GM18858 (cell line): ENCODE data around the gene AFAP1.

Experiments used
- ATAC-seq: cut with Tn5 transposase; IDR thresholded peaks from one replicate; pipeline ENCODE4 v1.9.1; 2021; ENCODE audit not compliant: unreplicated experiment

Gene AFAP1

DNA sequence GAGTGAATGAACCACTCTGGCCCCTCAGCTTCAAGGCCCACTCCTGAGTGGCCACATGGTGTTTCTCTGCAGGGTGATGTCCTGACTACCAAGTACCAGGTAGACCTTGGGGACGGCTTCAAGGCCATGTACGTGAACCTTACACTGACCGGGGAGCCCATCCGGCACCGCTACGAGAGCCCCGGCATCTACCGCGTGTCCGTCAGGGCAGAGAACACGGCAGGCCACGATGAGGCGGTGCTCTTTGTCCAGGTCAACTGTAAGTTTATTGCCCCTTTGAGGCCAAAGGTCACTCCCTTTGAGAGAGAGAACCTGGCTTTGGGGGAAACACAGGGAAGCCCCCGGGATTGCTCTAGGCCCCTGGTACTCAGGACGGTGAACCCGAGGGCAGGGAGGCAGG lies 216.0 kb downstream of the AFAP1 start:
- ATAC-seq, result no peak

DNA sequence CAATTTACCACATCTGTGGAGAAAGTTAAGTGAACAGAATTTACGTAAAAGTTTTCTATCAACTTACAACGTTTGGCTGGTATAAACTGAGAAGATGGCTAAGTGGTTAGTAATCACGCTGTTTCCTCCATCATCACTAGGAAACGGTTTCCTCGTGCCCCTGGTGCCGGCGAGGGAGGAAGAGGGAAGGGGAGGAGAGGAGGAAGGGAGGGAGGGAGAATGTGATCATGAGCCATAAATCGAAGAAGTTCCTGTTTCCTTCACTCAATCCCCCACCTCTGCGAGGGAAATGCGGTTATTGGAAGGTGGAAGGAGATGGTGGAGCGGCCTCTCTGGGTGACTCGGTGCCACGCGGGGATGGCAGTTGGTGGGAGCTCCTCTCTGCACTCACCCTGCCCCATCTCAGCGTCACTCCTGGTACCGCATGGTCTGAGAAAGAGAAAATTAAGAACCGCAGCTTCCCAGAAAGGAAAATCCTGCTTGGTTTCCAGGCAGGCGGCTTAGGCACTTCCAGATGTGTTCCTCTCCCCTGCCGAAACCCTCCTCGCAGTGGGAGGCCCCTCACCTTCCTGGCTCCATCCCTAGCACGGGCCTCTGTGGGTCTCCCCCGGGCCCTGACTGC lies 216.8 kb downstream of the AFAP1 start:
- ATAC-seq, result no peak

- no peak for ATAC-seq
These were observed 217.6 kb downstream of the AFAP1 start for GRCh38 chr4:7721984-7722551.

DNA sequence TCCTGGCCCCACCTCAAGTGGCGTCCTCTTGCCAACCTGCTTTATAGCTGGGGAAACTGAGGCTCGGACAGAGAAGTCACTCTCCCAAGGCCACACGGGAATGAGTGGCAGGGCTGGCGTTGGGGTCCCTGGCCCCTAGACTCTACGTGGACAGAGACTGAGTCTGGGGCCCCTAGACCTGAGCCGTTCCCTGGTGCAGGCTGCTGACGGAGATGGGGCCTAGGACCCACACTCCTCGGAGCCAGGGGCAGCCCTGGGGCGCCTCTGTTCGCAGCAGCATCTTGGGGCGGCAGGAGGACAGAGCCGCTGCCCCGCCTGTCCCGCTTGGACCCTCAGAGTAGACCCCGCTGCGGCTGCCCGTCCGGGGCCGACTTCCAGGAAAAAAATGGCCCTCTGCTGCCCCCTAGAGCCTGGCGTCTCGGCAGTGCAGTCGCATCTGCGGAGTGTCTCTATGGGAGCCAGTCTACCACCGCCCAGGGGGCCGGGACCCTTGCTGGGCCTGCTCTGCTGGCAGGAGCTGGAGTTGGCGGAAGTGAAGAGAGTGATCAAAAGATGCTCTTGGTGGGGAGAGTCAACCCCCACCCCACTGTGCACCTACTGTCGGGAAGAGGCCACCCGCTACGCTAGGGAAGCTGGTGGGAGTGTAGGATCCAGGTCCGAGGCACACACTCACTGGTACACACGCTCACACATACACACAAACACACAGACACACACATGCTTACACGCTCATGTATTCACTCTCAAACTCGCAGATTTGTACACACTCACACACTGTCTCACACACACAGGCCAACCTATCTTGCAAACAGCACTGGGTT lies 220.1 kb downstream of the AFAP1 start:
- ATAC-seq, result no peak

GRCh38 chr4:7717946-7718490 lies 221.6 kb downstream of the AFAP1 start:
- no peak for ATAC-seq

DNA sequence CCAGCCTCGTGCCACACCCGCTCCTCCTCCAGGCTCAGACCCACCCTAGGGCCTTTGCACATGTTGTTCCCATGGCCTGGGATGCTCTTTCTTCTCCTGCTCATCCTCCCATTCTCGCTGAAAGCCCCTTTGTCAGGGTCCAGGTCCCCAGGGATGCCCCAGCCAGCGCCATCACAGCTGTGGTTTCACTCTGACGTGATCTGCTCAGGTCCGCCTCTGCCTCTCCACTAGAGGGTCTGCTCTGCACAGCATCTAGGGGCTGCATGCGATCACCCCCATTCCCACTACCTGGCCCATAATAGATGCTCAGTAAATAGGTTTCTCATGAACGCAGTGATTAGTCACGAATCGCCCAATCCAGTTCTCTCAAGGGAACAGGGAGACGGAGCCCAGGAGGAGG lies 222.5 kb downstream of the AFAP1 start:
- ATAC-seq, result no peak

GRCh38 chr4:7716010-7716721 lies 223.5 kb downstream of the AFAP1 start:
- no peak for ATAC-seq

GRCh38 chr4:7715271-7716009 lies 224.2 kb downstream of the AFAP1 start:
- ATAC-seq, result no peak

DNA sequence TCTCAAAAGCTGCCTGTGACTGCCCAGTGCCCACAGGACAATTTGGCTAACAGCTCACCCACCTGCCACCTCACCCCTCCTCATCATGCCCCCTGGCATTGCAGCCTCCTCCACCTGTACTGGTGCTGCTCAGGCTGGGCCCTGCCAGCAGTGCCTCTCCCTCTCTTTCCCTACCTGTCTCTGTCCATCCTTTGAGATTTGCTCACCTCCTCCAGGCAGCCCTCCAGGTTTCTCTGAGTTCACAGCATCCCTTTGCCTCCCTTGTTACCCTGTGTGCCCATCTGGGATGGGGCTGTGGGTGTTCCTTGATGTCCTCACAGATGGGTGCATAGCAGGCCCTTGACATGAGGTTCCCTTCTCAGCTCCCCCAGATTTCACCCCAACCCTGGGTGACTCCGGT lies 224.9 kb downstream of the AFAP1 start:
- ATAC-seq, result no peak

DNA sequence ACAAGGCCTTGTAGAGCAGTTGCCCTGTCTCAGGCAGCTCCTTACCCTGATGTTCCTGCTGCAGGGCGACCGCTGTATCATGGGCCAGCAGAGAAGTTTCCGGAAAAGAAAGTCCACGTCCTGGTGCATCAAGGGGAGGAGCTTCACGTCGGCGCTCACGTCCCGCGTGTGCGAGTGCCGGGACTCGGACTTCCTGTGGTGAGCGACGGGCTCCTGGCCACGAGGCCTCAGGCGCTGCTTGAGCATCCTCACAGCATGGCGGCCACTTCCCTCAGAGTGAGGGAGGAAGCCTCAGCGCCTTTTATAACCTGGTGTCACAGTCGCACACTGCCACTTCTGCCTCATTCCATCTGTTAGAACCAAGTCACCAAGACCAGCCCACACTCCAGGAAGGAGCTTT lies 225.5 kb downstream of the AFAP1 start:
- no peak for ATAC-seq

DNA sequence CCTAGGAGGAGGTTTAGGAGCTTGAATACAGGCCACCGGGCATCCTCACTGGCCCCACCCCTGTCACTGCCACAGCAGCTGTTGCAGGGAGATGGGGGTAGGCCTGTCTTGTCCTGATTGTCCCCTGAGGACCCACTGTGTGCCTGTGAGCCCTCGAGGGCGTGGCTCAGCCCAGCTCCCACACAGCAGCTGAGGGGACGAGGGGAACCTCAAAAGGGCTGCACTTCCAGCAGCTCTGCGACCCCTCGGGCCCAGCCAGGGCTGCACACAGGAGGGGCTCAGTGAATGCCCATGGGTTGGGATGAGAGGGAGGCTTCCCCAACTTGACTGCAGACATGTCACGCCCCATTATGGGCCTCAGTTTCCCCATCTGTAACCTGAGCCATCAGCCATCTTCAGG lies 225.9 kb downstream of the AFAP1 start:
- ATAC-seq, result no peak

DNA sequence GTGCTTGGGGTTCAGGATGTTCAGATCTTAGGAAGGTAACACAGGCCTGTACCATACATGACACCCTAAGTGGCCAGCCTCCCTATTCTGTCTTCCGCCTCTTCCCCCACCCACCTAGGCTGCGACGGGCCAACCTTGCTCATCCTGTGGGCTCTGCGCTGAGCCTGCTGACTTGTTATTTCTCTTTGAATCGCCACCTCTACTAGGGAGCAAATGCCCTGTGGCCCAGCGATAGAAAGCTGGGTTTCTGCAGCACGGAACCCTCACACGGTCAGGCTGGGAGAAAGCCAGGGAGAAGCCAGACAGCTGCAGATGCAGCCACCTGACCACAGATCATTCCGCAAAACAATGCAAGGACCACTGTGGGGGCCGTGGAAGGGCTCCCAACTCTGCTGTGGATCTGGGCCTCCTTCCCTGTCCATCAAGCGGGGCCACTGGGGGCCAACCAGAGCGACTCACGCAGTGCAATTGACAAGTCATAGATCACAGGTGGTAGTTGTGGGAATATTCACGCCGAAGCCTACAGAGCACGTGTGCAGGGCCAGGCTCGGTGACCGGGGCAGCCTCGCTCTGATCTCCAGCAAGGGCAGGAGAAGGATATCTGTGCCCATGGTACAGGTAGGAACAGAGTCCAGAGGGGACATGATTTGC lies 227.5 kb downstream of the AFAP1 start:
- no peak for ATAC-seq

- no peak for ATAC-seq
These were observed 228.2 kb downstream of the AFAP1 start for GRCh38 chr4:7711307-7711963.

DNA sequence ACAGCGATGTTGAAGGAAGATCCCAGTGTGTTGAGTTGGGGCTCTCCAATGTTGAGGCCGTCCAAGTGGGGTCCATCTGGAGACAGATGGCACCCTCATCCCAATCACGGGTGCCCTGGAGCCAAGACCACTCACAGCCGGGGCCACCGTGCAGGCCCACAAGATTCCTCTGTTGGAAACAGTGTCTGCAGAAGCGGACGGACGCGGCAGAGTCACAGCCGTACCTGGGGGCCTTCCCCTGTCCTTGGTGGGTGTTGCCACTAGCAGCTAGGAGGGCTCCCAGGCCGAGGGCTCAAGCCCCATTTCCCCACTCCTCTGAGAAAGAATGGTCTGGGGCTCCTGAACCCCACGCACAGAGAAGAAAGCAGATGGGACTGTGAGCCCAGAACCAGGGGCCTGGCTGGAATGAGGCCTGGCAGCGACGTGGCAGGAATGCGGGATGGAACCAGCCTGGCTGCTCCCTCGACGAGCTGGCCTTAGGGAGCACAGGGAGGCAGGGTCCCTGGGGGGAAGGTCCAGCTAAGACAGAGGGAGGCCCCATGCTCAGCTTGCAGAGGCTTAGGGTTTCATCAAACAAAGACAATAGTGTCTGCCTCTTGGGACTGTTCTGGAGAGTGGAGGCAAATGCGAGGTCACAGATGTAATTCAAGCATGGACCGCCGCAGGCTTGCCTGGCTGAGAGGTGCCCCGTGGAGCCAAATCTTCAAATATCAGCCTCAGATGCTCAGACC lies 228.9 kb downstream of the AFAP1 start:
- no peak for ATAC-seq

DNA sequence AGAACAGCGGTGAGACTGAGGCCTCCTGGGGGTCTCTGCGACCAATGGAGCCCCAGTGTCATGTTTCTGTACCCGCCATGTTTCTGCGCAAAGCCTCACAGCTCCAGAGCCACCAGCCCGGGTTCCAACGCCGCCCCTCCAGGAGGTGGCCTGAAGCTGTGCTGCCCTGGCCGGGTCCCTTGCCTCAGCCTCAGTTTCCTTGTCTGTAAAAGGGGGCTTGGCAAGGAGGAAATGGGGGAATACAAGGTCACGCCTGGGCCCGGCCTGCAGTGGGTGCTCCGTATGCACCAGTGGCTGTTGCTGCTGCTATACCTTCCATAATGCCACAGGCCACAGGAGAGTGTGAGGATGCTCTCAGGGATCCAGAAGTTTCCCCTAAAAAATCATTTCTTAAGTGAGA lies 229.5 kb downstream of the AFAP1 start:
- no peak for ATAC-seq

DNA sequence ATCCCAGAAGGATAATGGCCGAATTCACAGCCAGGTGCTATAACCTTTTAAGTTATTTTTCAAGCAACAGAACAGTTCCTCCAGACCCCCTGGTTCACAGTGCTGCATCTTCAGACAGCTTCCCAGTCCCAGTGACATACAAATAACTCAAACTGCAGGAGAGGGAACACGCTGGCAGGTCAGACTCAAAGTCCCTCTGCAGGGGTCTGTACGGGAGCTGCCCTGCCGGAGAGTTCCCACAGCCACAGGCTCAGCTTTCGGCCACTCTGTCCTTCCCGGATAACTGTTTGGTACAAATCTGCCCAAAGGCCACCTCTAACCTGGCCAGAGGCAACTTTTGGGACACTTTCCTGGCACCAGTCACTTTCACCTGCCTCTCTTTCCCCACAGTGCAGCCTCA lies 230.2 kb downstream of the AFAP1 start:
- ATAC-seq, result no peak

DNA sequence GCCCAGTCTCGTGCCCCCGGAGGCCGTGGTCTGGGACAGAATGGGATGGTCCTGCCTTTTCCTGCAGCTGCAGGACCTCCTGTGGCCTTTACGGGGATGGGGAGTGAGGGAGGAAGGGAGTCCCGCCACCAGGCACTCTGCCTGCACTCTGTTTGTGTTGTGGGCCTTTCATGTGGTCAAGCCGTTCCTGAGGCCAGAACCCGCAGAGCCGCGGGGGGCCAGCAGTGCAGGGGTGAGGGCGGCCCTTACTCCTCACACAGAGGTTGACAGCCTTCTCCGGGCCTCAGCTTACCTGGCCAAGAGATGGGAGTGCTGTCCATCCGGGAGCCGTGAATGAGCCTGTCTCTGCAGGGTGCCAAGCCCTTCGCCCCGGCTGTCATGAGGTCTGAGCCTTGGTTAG lies 230.7 kb downstream of the AFAP1 start:
- no peak for ATAC-seq
